HG02938 (cell line): ENCODE data around the gene KRTAP22-1.

Experiments
- ATAC-seq: cut with Tn5 transposase; IDR thresholded peaks from one replicate; pipeline ENCODE4 v1.9.1; 2021; ENCODE audit warnings: mild to moderate bottlenecking, moderate library complexity; ENCODE audit not compliant: unreplicated experiment

Gene KRTAP22-1

GRCh38 chr21:30600787-30601186, at the start of gene KRTAP22-1:
Gene KRTAP22-1 (plus strand): TSS chr21:30601087.
- no peak for ATAC-seq

- ATAC-seq, result no peak
Observed at GRCh38 chr21:30552782-30553181, 48.1 kb upstream of the KRTAP22-1 start.

GRCh38 chr21:30555095-30555494, 45.8 kb upstream of the KRTAP22-1 start:
- no peak for ATAC-seq

- ATAC-seq, result no peak
Observed at GRCh38 chr21:30561264-30561895, 39.5 kb upstream of the KRTAP22-1 start, which contains the start of gene KRTAP19-7. Gene KRTAP19-7 (minus strand): TSS chr21:30561314. CDS start chr21:30561289, 25 bp downstream.

- no peak for ATAC-seq
Observed at GRCh38 chr21:30561957-30562356, 38.9 kb upstream of the KRTAP22-1 start.

- ATAC-seq, result no peak
Observed at GRCh38 chr21:30563072-30563471, 37.8 kb upstream of the KRTAP22-1 start.

GRCh38 chr21:30563630-30564029, 37.3 kb upstream of the KRTAP22-1 start:
- no peak for ATAC-seq

- no peak for ATAC-seq
Observed at GRCh38 chr21:30567617-30568016, 33.3 kb upstream of the KRTAP22-1 start.

- no peak for ATAC-seq
Observed at GRCh38 chr21:30577766-30578165, 23.1 kb upstream of the KRTAP22-1 start.

GRCh38 chr21:30579346-30579745, 21.5 kb upstream of the KRTAP22-1 start:
- no peak for ATAC-seq

- no peak for ATAC-seq
Observed at GRCh38 chr21:30580132-30580531, 20.8 kb upstream of the KRTAP22-1 start.

- ATAC-seq, result no peak
Observed at GRCh38 chr21:30582870-30583269, 18.0 kb upstream of the KRTAP22-1 start.

- ATAC-seq, result no peak
Observed at GRCh38 chr21:30590297-30590696, 10.6 kb upstream of the KRTAP22-1 start, which contains the start of gene KRTAP22-2. Gene KRTAP22-2 (minus strand): TSS chr21:30590397.

GRCh38 chr21:30592140-30592539, 8.7 kb upstream of the KRTAP22-1 start, which contains the start of gene KRTAP6-3:
Gene KRTAP6-3 (plus strand): TSS chr21:30592440. CDS start chr21:30592446, 6 bp downstream.
- no peak for ATAC-seq

GRCh38 chr21:30598802-30599201, 2.1 kb upstream of the KRTAP22-1 start, which contains the start of gene KRTAP6-2:
Gene KRTAP6-2 (minus strand): TSS chr21:30598902. CDS start chr21:30598874, 28 bp downstream.
- ATAC-seq, result no peak

- ATAC-seq, result no peak
Observed at GRCh38 chr21:30605968-30606367, 5.1 kb downstream of the KRTAP22-1 start.

- no peak for ATAC-seq
Observed at GRCh38 chr21:30612132-30612531, 11.2 kb downstream of the KRTAP22-1 start.

- ATAC-seq, result no peak
Observed at GRCh38 chr21:30613836-30614235, 12.9 kb downstream of the KRTAP22-1 start, which contains the start of gene KRTAP6-1. Gene KRTAP6-1 (minus strand): TSS chr21:30613930. CDS start chr21:30613904, 26 bp downstream.

- ATAC-seq, result no peak
Observed at GRCh38 chr21:30615199-30615598, 14.3 kb downstream of the KRTAP22-1 start.

GRCh38 chr21:30616125-30616524, 15.2 kb downstream of the KRTAP22-1 start, which contains the start of gene KRTAP20-1:
Gene KRTAP20-1 (plus strand): TSS chr21:30616425. CDS start chr21:30616455, 30 bp downstream.
- no peak for ATAC-seq

GRCh38 chr21:30620080-30620479, 19.2 kb downstream of the KRTAP22-1 start:
- no peak for ATAC-seq

GRCh38 chr21:30620522-30620921, 19.6 kb downstream of the KRTAP22-1 start, which contains the start of gene KRTAP20-4:
Gene KRTAP20-4 (plus strand): TSS chr21:30620627.
- ATAC-seq, result no peak
